T-helper 2 cell treated with Interferon-gamma antibody and Interleukin-4, amounts not matched to agents 5 μg/mL and 100 μg/mL, for 36 hours (primary cell): ENCODE data around the gene TMIGD2.
"Not testable (repeated sequence)": the region's sequence is repeated elsewhere in the genome, so short reads cannot be mapped to it uniquely, and the experiment has no call there.

ENCODE experiments used
- DNase-seq: peaks from one replicate; pipeline ENCODE4 v3.0.0; 2021; ENCODE audit warnings: low spot score
- H3K27ac Mint-ChIP-seq: one replicate; pipeline ENCODE4 v1.8.0; 2021; ENCODE audit warnings: mild to moderate bottlenecking, mixed read lengths
- H3K27me3 Mint-ChIP-seq: one replicate; pipeline ENCODE4 v1.8.0; 2021; ENCODE audit warnings: low read depth, mixed read lengths
- H3K36me3 Mint-ChIP-seq: one replicate; pipeline ENCODE4 v1.8.0; 2021; ENCODE audit warnings: low read depth, mixed read lengths
- H3K4me1 Mint-ChIP-seq: one replicate; pipeline ENCODE4 v1.8.0; 2021; ENCODE audit warnings: low read depth, mixed read lengths
- H3K4me3 Mint-ChIP-seq: one replicate; pipeline ENCODE4 v1.8.0; 2022; ENCODE audit warnings: mild to moderate bottlenecking, moderate library complexity, mixed read lengths
- H3K9me3 Mint-ChIP-seq: one replicate; pipeline ENCODE4 v1.8.0; 2021; ENCODE audit warnings: mixed read lengths

TMIGD2 gene

GRCh38 chr19:4302243-4302640 is at the start of gene TMIGD2:
TSS of gene TMIGD2 (minus strand) at chr19:4302389. CDS start at chr19:4302385, 4 bp downstream.
- H3K27ac Mint-ChIP-seq, result peak within 1 kb of the TSS; percentile 88
- peaks cover 27% of the 10 kb centered on the region for H3K4me1 Mint-ChIP-seq
- H3K27me3 Mint-ChIP-seq, result no peaks in the 10 kb centered on the region
- H3K4me3 Mint-ChIP-seq, result peak within 1 kb of the TSS; percentile 77
- H3K9me3 Mint-ChIP-seq, result no peaks in the 10 kb centered on the region
- no peaks in the 10 kb centered on the region for H3K36me3 Mint-ChIP-seq
- DNase-seq, result no peak

GRCh38 chr19:4350726-4351125 is 48.5 kb upstream of the TMIGD2 start:
- DNase-seq, result no peak
- Mint-ChIP-seq H3K27ac (no peak overlapping the region), H3K9me3 (no peaks in the 10 kb centered on the region), H3K4me1 (no peaks in the 10 kb centered on the region), H3K4me3 (no peak overlapping the region), H3K36me3 (peaks cover 12% of the 10 kb centered on the region), H3K27me3 (no peaks in the 10 kb centered on the region)

DNA sequence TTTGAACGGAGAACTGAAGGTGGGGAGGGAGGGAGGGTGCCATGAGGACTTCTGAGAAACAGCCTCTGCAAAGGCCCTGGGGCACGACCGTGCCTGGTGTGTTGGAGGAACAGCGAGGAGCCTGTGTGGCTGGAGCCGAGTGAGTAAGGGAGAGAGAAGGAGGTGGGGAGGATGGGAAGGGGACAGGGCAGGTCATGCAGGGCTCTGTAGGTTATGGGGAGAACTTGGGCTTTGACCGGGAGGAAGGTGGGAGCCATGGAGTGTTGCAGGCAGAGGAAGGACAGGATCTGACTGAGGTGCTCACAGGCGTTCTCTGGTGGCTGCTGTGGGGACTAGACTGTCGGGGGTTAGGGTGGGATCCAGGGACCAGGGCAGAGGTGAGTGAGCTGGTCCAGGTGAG is 47.9 kb upstream of the TMIGD2 start:
- Mint-ChIP-seq H3K4me3 (no peak overlapping the region), H3K27ac (no peak overlapping the region), H3K36me3 (peaks cover 15% of the 10 kb centered on the region), H3K4me1 (no peaks in the 10 kb centered on the region), H3K27me3 (no peaks in the 10 kb centered on the region), H3K9me3 (no peaks in the 10 kb centered on the region)
- no peak for DNase-seq

GRCh38 chr19:4349225-4349624 is 47.0 kb upstream of the TMIGD2 start:
- H3K4me3 Mint-ChIP-seq, H3K9me3 Mint-ChIP-seq, H3K27ac Mint-ChIP-seq, H3K4me1 Mint-ChIP-seq, H3K27me3 Mint-ChIP-seq, DNase-seq: not testable (repeated sequence)
- H3K36me3 Mint-ChIP-seq, result peaks cover 15% of the 10 kb centered on the region

DNA sequence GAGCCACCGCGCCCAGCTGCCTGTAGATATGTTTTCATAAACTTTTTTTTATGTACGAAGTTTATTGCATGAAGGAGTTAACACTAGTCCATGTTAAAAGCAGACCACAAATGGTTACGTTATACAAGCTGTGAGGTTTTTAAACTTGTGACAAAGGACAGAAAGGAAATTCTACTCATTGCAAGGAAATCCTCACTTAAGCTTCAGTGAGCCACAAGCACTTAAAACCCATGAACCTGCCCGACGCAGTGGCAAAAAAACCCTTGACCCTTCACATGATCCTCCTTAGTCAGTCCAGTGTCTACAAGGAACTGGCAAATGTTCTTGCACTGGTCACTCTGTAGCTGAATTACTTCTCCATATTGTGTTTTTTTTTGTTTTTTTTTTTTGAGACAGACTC is 45.3 kb upstream of the TMIGD2 start:
- no peaks in the 10 kb centered on the region for H3K27me3 Mint-ChIP-seq
- H3K4me1 Mint-ChIP-seq, result peaks cover 6% of the 10 kb centered on the region
- no peak overlapping the region for H3K4me3 Mint-ChIP-seq
- H3K36me3 Mint-ChIP-seq, result peaks cover 12% of the 10 kb centered on the region
- DNase-seq, result no peak
- no peaks in the 10 kb centered on the region for H3K9me3 Mint-ChIP-seq
- H3K27ac Mint-ChIP-seq, result no peak overlapping the region

DNA sequence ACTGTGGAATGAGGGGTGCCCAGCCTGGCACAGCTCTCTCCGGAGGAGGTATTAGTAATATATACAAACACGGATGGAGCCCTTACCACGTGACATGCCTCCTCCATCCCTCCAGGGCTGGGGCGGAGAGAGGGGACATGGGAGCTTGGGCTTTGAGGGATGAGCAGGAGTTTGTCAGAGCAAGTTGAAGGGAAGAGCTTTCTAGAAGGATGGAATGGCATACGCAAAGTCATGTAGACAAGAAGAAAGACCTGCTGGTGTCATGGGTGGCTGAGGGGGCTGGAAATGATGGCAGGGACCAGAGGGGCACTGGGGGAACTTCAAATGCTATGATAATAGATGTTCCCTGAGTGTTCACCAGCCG is 43.8 kb upstream of the TMIGD2 start:
- Mint-ChIP-seq H3K4me3 (no peak overlapping the region), H3K27me3 (no peaks in the 10 kb centered on the region), H3K36me3 (peaks cover 12% of the 10 kb centered on the region), H3K4me1 (peaks cover 9% of the 10 kb centered on the region), H3K27ac (no peak overlapping the region), H3K9me3 (no peaks in the 10 kb centered on the region)
- DNase-seq, result no peak

GRCh38 chr19:4345342-4346019 is 43.3 kb upstream of the TMIGD2 start:
- no peak for DNase-seq
- Mint-ChIP-seq H3K27ac (no peak overlapping the region), H3K36me3 (peaks cover 12% of the 10 kb centered on the region), H3K27me3 (no peaks in the 10 kb centered on the region), H3K4me3 (peak overlapping the region; percentile 46), H3K4me1 (peaks cover 9% of the 10 kb centered on the region), H3K9me3 (no peaks in the 10 kb centered on the region)

- Mint-ChIP-seq H3K9me3 (no peaks in the 10 kb centered on the region), H3K4me1 (peaks cover 10% of the 10 kb centered on the region), H3K4me3 (peak within 1 kb of the TSS; percentile 93), H3K27me3 (no peaks in the 10 kb centered on the region), H3K27ac (peak within 1 kb of the TSS; percentile 91), H3K36me3 (peaks cover 8% of the 10 kb centered on the region)
- peak; percentile 95 for DNase-seq
Observed at GRCh38 chr19:4343370-4344307, 41.5 kb upstream of the TMIGD2 start, which contains the start of gene MPND. TSS of gene MPND (plus strand) at chr19:4343562. CDS start at chr19:4343594, 32 bp downstream.

DNA sequence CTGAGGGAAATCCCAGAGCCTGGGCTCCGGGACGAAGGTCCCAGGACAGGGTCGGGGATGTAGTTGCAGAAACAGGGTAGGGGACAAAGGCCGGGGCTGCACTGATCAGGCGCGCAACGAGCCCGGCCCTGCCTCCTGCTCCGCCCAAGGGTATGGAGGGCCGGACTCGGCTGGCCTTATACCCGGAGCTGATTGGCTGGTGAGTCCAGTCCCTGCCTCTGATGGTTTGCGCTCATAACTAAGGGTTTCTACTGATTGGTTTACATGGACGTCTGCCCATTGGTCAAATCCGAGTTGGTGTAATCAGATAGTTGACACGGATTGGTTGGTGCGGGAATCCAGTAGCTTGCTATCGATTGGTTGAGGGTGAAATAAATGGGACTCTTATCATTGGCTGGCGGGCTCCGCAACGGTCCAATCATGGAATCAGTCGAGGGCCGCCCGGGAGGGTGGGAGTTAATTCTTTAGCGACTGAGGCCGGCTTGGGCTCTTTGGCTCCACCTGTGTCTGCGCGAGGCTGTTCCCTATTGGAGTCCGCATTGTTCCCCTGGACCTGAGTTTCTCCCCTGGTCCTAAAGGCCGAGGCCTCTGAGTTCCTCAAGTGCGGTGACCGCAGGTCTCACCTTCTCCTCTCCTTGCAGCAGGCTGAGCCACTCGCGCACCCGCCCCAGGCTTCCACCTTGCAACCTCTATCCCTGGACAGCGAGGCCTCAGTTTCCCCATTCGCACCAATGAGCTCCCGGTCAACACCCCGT is 40.6 kb upstream of the TMIGD2 start:
- Mint-ChIP-seq H3K4me1 (peaks cover 17% of the 10 kb centered on the region), H3K36me3 (peaks cover 8% of the 10 kb centered on the region), H3K27ac (peak overlapping the region; percentile 91), H3K4me3 (peak overlapping the region; percentile 93), H3K27me3 (no peaks in the 10 kb centered on the region), H3K9me3 (no peaks in the 10 kb centered on the region)
- peak; percentile 94 for DNase-seq

GRCh38 chr19:4342314-4342614 is 40.1 kb upstream of the TMIGD2 start:
- H3K27me3 Mint-ChIP-seq, result no peaks in the 10 kb centered on the region
- no peak for DNase-seq
- peak overlapping the region; percentile 91 for H3K27ac Mint-ChIP-seq
- H3K4me1 Mint-ChIP-seq, result peaks cover 18% of the 10 kb centered on the region
- no peaks in the 10 kb centered on the region for H3K9me3 Mint-ChIP-seq
- H3K36me3 Mint-ChIP-seq, result peaks cover 6% of the 10 kb centered on the region
- H3K4me3 Mint-ChIP-seq, result peak overlapping the region; percentile 93

GRCh38 chr19:4338441-4339355 is 36.5 kb upstream of the TMIGD2 start, which contains the start of gene STAP2:
TSS of gene STAP2 (minus strand) at chr19:4338827. CDS start at chr19:4338753, 74 bp downstream.
- DNase-seq, result no peak
- Mint-ChIP-seq H3K27ac (peak within 1 kb of the TSS; percentile 92), H3K36me3 (peaks cover 16% of the 10 kb centered on the region), H3K4me1 (peaks cover 12% of the 10 kb centered on the region), H3K9me3 (peaks cover 13% of the 10 kb centered on the region), H3K4me3 (peak within 1 kb of the TSS; percentile 88), H3K27me3 (no peaks in the 10 kb centered on the region)

DNA sequence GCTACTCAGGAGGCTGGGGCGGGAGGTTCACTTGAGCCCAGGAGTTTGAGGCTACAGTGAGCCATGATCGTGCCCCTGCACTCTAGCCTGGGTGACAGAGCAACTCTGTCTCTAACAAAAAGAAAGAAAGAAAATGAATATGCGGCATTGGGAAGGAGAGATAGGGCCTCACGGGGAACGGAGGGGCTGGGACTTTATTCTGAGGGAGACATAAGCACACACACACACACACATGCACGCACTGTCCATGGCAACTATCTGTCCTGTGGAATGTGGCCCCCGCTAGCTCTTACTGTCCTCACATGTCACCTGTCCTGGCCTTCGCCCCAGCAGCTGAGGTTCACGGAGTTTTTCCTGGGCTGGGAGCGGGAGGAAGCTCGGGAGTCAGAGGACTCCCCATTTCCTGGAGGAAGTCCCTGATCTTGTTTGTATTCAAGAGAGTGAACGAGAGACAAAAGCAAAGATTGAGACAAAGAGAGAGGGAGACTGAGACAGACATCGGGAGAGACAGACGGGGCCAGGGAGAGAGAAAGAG is 35.8 kb upstream of the TMIGD2 start:
- Mint-ChIP-seq H3K9me3 (peaks cover 13% of the 10 kb centered on the region), H3K4me3 (peak overlapping the region; percentile 88), H3K27me3 (no peaks in the 10 kb centered on the region), H3K4me1 (peaks cover 12% of the 10 kb centered on the region), H3K36me3 (peaks cover 16% of the 10 kb centered on the region), H3K27ac (peak overlapping the region; percentile 92)
- DNase-seq, result no peak
